Measurements from ENCODE around the gene NCOA7.
"Not testable (repeated sequence)": the region's sequence is repeated elsewhere in the genome, so short reads cannot be mapped to it uniquely, and the experiment has no call there.

Gene NCOA7

GRCh38 chr6:125962900-125963497 lies 172.2 kb downstream of the NCOA7 start:
- H3K9ac ChIP-seq (ENCODE audit: low read depth, low read length) = no peak overlapping the region
- no peak overlapping the region for H3K27ac ChIP-seq (ENCODE audit: low read length)
- no peaks in the 10 kb centered on the region for H3K4me1 ChIP-seq (ENCODE audit: insufficient read depth, low read length)
- no peak overlapping the region for H3K4me3 ChIP-seq (ENCODE audit: low read length)
- H3K27me3 ChIP-seq (ENCODE audit: insufficient read depth, low read length) = no peaks in the 10 kb centered on the region
- H3K9me3 ChIP-seq (ENCODE audit: insufficient read depth, low read depth, low read length) = no peaks in the 10 kb centered on the region
- no peaks in the 10 kb centered on the region for H3K36me3 ChIP-seq (ENCODE audit: insufficient read depth, low read depth, low read length)

- Histone ChIP-seq H3K9ac (ENCODE audit: low read depth, low read length) (no peak overlapping the region), H3K27ac (ENCODE audit: low read length) (no peak overlapping the region)
These were observed 173.1 kb downstream of the NCOA7 start for GRCh38 chr6:125963817-125964216.

GRCh38 chr6:125966569-125966968 lies 175.8 kb downstream of the NCOA7 start:
- Histone ChIP-seq H3K9ac (ENCODE audit: low read depth, low read length) (no peak overlapping the region), H3K27me3 (ENCODE audit: insufficient read depth, low read length) (no peaks in the 10 kb centered on the region), H3K4me3 (ENCODE audit: low read length) (no peak overlapping the region), H3K9me3 (ENCODE audit: insufficient read depth, low read depth, low read length) (no peaks in the 10 kb centered on the region), H3K27ac (ENCODE audit: low read length) (no peak overlapping the region), H3K4me1 (ENCODE audit: insufficient read depth, low read length) (no peaks in the 10 kb centered on the region), H3K36me3 (ENCODE audit: insufficient read depth, low read depth, low read length) (no peaks in the 10 kb centered on the region)

More at GRCh38 chr6:125963817-125964216, 173.1 kb downstream of the NCOA7 start:
- Histone ChIP-seq H3K27me3 (ENCODE audit: insufficient read depth, low read length) (no peaks in the 10 kb centered on the region), H3K4me1 (ENCODE audit: insufficient read depth, low read length) (no peaks in the 10 kb centered on the region), H3K36me3 (ENCODE audit: insufficient read depth, low read depth, low read length) (no peaks in the 10 kb centered on the region), H3K9me3 (ENCODE audit: insufficient read depth, low read depth, low read length) (no peaks in the 10 kb centered on the region), H3K4me3 (ENCODE audit: low read length) (no peak overlapping the region)

- Histone ChIP-seq H3K9me3 (ENCODE audit: insufficient read depth, low read depth, low read length) (no peaks in the 10 kb centered on the region), H3K4me1 (ENCODE audit: insufficient read depth, low read length) (no peaks in the 10 kb centered on the region), H3K27me3 (ENCODE audit: insufficient read depth, low read length) (no peaks in the 10 kb centered on the region), H3K9ac (ENCODE audit: low read depth, low read length) (no peak overlapping the region), H3K27ac (ENCODE audit: low read length) (no peak overlapping the region), H3K4me3 (ENCODE audit: low read length) (no peak overlapping the region), H3K36me3 (ENCODE audit: insufficient read depth, low read depth, low read length) (no peaks in the 10 kb centered on the region)
These were observed 177.7 kb downstream of the NCOA7 start for GRCh38 chr6:125968493-125968892.

- Histone ChIP-seq H3K9me3 (ENCODE audit: insufficient read depth, low read depth, low read length) (no peaks in the 10 kb centered on the region), H3K4me1 (ENCODE audit: insufficient read depth, low read length) (no peaks in the 10 kb centered on the region), H3K27ac (ENCODE audit: low read length) (no peak overlapping the region), H3K4me3 (ENCODE audit: low read length) (no peak overlapping the region), H3K9ac (ENCODE audit: low read depth, low read length) (no peak overlapping the region), H3K27me3 (ENCODE audit: insufficient read depth, low read length) (no peaks in the 10 kb centered on the region), H3K36me3 (ENCODE audit: insufficient read depth, low read depth, low read length) (no peaks in the 10 kb centered on the region; the same call in 1 of the 2 replicates)
These were observed 180.0 kb downstream of the NCOA7 start for GRCh38 chr6:125970760-125971159.

- not testable (repeated sequence) for H3K27ac ChIP-seq (ENCODE audit: low read length); H3K4me1 ChIP-seq (ENCODE audit: insufficient read depth, low read length)
These were observed 181.7 kb downstream of the NCOA7 start for GRCh38 chr6:125972478-125972877.

GRCh38 chr6:125974214-125974866 lies 183.6 kb downstream of the NCOA7 start:
- H3K27ac ChIP-seq (ENCODE audit: low read length) = no peak overlapping the region
- no peak overlapping the region for H3K4me3 ChIP-seq (ENCODE audit: low read length)
- H3K9ac ChIP-seq (ENCODE audit: low read depth, low read length) = no peak overlapping the region
- H3K4me1 ChIP-seq (ENCODE audit: insufficient read depth, low read length) = no peaks in the 10 kb centered on the region
- H3K27me3 ChIP-seq (ENCODE audit: insufficient read depth, low read length) = no peaks in the 10 kb centered on the region
- H3K36me3 ChIP-seq (ENCODE audit: insufficient read depth, low read depth, low read length) = no peaks in the 10 kb centered on the region; the same call in 1 of the 2 replicates
- H3K9me3 ChIP-seq (ENCODE audit: insufficient read depth, low read depth, low read length) = no peaks in the 10 kb centered on the region

More at GRCh38 chr6:125972478-125972877, 181.7 kb downstream of the NCOA7 start:
- H3K4me3 ChIP-seq (ENCODE audit: low read length); H3K27me3 ChIP-seq (ENCODE audit: insufficient read depth, low read length); H3K36me3 ChIP-seq (ENCODE audit: insufficient read depth, low read depth, low read length); H3K9me3 ChIP-seq (ENCODE audit: insufficient read depth, low read depth, low read length); H3K9ac ChIP-seq (ENCODE audit: low read depth, low read length): not testable (repeated sequence)

GRCh38 chr6:125979101-125979500 lies 188.3 kb downstream of the NCOA7 start:
- Histone ChIP-seq H3K27me3 (ENCODE audit: insufficient read depth, low read length) (no peaks in the 10 kb centered on the region), H3K27ac (ENCODE audit: low read length) (no peak overlapping the region), H3K9me3 (ENCODE audit: insufficient read depth, low read depth, low read length) (no peaks in the 10 kb centered on the region), H3K4me3 (ENCODE audit: low read length) (no peak overlapping the region), H3K4me1 (ENCODE audit: insufficient read depth, low read length) (no peaks in the 10 kb centered on the region), H3K9ac (ENCODE audit: low read depth, low read length) (no peak overlapping the region), H3K36me3 (ENCODE audit: insufficient read depth, low read depth, low read length) (no peaks in the 10 kb centered on the region; the same call in 1 of the 2 replicates)
